ENCODE data around the gene HBD.

HBD gene

DNA sequence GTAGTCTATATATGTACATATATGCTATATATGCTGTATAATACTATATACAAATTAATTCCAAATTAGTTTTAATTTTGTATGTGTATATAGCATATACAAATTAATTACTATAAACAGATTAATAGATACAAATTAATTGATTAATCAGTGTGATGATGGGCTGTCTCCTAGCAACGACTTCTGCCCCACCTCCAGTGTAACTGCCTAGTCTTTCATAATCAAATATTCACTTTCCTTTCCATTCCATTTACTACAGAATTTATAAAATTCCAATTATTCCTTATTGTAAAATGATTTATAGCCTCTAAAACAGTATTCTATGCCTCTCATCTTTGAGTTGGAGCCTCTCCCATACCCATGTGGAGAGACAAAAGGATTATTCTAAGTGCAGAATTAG lies 976 bp downstream of the HBD start:
- DNase-seq (ENCODE audit: low read depth, low spot score), result no peak

DNA sequence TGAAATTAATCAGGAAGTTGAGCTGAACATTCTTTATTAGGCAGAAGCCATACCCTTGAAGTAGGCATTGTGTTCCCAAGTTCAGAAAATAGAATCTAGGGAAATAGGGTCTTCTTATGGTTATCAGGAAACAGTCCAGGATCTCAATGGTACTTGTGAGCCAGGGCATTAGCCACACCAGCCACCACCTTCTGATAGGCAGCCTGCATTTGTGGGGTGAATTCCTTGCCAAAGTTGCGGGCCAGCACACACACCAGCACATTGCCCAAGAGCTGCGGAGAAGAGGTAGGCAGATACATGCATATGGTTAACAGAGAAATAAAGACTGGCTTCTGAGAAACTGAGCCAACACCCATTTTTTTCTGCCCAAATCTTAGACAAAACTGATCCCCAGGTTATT lies 1.5 kb downstream of the HBD start:
- DNase-seq (ENCODE audit: low read depth, low spot score), result no peak

DNA sequence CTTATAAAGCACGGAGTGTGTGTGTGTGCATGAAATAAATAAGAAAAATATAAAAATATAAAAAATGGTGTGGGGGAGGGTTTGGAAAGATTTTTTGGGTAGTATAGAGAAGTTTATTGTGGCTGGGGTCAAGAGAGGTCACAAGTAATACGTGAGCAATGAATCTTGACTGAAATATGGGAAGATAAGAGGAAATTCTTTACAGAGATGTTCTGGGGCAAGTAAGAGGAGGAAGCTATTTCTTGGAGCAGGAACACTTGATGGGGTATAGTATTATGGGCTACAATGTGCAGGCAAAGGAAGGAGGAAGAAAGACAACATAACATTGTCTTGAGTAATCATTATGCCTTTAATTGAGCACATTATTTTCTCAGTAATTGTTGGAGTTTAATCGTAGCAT lies 2.1 kb downstream of the HBD start:
- DNase-seq (ENCODE audit: low read depth, low spot score), result no peak

DNA sequence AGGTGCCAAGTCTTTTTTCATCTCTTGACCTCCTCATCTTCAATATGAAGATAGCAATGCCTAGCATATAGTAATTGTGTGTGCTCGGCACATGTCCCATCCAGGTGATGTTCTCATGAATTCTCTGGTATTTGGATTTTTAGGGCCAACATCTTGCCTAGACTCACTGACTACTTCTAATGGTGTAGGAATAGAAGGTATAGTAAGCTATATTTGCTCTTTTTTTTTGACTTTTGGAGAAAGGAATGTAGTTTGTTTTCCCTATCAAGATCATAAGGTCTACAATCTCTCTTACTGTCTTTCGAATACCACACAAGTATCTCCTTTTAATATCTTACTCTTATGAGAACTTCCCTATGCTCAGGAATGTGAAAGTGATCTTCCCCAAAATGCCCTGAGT lies 3.2 kb downstream of the HBD start:
- DNase-seq (ENCODE audit: low read depth, low spot score), result no peak

DNA sequence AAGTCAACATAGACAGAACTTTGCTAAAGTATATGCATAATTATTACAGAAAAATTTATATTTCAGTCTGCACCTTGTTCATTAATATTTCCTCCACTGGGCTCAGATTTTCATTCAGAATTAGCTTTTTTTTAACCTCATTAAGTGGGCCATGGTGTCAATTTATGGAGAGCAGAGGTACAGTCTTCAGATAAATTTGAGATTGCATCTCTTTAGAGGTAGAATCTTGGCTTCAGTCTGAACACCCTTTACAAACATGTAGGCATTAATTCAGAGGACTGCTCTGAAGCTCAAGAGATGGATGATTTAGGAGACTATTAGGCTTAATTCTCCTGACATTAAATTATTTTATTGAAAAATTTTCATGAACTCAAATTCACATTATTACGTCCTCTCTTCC lies 4.0 kb downstream of the HBD start:
- DNase-seq (ENCODE audit: low read depth, low spot score), result no peak

DNA sequence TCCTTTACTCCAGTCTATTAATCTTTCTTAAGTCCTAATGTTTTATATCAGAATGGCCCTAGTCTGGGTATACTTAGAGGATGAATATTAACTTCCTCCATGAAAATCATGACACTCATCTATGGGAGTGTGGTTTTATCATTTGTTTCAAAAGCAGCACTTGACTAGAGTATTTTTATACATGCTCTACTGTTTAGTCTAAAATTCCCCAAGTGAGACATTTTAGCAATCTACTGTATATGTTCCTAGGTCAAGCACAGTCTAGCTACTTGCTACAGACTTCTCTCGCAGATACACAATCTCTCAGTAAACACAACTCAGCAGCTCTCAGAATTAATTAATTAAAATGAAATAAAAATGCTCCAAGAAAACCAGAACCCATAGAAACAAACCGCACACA lies 4.5 kb downstream of the HBD start:
- DNase-seq (ENCODE audit: low read depth, low spot score), result no peak

DNA sequence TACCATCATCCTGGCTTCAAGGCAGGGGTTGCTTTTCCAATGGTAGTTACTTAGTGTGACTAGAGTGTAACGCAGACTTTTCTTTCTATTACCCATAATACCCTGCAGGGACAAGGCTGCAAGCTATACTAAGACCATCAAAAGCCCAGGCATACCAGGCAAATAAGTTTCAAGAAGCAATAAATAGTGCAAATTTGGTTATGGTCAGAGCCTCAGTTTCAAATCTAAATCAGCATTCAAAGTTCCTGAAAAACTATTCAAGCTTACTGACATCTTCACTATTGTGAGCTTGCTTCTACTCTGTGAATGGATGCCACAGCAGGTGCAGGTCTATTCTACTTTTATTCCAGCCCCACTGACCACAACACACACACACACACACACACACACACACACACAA lies 4.9 kb downstream of the HBD start:
- DNase-seq (ENCODE audit: low read depth, low spot score), result no peak

DNA sequence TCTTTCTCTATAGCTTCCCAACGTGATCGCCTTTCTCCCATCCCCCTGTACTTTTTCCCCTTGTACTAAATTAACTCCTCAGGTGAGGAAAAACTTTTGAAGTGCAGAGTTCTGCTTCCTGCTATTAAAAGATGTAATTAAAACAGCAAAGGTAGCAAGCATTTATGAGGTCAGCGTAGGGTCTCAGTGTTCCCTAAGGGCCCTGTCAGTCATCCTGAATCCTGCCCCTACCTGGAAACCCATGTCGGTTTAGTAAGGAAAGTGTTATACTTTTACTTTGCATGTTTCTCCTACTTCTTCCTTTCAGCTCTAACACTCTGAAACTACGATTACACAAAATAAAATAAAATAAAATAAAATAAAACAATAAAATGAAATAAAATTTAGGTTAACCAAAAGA lies 6.2 kb downstream of the HBD start:
- no peak for DNase-seq (ENCODE audit: low read depth, low spot score)

DNA sequence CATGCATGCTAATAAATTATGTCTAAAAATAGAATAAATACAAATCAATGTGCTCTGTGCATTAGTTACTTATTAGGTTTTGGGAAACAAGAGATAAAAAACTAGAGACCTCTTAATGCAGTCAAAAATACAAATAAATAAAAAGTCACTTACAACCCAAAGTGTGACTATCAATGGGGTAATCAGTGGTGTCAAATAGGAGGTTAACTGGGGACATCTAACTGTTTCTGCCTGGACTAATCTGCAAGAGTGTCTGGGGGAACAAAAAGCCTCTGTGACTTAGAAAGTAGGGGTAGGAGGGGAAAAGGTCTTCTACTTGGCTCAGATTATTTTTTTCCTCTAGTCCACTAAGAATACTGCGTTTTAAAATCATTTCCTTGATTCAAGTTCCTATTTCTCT lies 6.6 kb downstream of the HBD start:
- no peak for DNase-seq (ENCODE audit: low read depth, low spot score)

DNA sequence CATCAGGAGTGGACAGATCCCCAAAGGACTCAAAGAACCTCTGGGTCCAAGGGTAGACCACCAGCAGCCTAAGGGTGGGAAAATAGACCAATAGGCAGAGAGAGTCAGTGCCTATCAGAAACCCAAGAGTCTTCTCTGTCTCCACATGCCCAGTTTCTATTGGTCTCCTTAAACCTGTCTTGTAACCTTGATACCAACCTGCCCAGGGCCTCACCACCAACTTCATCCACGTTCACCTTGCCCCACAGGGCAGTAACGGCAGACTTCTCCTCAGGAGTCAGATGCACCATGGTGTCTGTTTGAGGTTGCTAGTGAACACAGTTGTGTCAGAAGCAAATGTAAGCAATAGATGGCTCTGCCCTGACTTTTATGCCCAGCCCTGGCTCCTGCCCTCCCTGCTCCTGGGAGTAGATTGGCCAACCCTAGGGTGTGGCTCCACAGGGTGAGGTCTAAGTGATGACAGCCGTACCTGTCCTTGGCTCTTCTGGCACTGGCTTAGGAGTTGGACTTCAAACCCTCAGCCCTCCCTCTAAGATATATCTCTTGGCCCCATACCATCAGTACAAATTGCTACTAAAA lies 7.5 kb downstream of the HBD start, which contains the start of gene HBB:
Gene HBB, minus strand, starts transcription at position 340 of the 579 bp plus-strand sequence. Its CDS starts 50 bp downstream, at position 290.
- DNase-seq (ENCODE audit: low read depth, low spot score), result no peak

DNA sequence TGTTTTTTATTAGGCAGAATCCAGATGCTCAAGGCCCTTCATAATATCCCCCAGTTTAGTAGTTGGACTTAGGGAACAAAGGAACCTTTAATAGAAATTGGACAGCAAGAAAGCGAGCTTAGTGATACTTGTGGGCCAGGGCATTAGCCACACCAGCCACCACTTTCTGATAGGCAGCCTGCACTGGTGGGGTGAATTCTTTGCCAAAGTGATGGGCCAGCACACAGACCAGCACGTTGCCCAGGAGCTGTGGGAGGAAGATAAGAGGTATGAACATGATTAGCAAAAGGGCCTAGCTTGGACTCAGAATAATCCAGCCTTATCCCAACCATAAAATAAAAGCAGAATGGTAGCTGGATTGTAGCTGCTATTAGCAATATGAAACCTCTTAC lies 8.8 kb downstream of the HBD start:
- DNase-seq (ENCODE audit: low read depth, low spot score), result no peak

DNA sequence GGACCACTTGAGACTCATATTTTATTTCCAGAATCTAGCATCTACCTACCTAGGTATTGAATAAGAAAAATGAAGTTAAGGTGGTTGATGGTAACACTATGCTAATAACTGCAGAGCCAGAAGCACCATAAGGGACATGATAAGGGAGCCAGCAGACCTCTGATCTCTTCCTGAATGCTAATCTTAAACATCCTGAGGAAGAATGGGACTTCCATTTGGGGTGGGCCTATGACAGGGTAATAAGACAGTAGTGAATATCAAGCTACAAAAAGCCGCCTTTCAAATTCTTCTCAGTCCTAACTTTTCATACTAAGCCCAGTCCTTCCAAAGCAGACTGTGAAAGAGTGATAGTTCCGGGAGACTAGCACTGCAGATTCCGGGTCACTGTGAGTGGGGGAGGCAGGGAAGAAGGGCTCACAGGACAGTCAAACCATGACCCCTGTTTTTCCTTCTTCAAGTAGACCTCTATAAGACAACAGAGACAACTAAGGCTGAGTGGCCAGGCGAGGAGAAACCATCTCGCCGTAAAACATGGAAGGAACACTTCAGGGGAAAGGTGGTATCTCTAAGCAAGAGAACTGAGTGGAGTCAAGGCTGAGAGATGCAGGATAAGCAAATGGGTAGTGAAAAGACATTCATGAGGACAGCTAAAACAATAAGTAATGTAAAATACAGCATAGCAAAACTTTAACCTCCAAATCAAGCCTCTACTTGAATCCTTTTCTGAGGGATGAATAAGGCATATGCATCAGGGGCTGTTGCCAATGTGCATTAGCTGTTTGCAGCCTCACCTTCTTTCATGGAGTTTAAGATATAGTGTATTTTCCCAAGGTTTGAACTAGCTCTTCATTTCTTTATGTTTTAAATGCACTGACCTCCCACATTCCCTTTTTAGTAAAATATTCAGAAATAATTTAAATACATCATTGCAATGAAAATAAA lies 9.5 kb downstream of the HBD start:
- DNase-seq (ENCODE audit: low read depth, low spot score), result no peak

DNA sequence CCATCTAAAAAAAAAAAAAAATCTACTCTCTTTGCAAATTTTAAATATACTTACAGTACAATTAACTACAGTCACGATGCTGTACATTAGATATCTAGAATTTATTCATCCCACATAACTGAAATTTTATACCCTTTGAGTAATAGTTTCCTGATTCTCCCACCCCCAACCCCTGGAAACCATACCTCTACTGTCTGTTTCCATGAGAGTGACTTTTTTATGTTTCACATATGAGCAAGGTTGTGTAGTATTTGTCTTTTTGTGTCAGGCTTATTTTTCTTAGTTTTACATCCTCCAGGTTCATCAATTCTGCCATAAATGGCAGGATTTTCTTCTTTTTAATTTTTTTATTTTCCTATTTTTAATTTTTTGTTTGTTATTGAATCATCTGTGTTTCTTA lies 10.6 kb downstream of the HBD start:
- no peak for DNase-seq (ENCODE audit: low read depth, low spot score)

DNA sequence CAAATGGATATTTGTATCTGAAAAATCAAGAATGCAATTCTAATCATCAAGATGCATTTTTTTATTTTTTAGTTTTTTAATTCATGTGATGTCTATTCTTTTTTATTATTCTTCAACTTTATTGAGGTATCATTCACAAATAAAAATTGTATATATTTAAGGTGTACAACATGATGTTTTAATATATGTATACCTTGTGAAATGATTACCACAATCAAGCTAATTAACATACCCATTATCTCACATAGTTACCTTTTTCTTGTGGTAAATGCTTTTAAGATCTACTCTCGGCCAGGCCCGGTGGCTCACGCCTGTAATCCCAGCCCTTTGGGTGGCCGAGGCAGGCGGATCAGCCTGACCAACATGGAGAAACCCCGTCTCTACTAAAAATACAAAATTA lies 11.1 kb downstream of the HBD start:
- DNase-seq (ENCODE audit: low read depth, low spot score), result no peak

DNA sequence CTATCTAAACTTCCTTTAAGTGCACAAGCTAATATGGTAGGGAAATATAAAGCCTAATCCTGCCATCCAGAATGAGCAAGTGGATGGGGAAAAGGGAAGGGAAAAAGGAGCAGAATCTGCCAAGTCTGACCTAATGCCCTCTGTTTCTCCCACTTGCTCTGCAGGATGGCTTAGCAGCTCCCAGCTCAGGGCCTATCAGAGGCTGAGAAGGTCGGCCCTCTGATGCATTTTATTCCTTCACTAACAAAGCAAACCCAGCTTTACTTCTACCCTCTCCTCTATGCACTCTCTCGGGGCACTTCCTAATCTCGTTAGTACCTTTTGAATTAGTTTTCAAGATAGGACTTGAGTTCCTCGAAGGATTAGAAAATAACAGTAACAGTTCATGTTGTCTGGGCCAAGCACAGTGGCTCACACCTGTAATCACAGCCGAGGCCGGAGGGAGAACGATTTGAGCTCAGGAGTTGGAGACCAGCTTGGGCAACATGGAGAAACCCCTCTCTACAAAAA lies 23.9 kb downstream of the HBD start:
- no peak for DNase-seq (ENCODE audit: low read depth, low spot score)

DNA sequence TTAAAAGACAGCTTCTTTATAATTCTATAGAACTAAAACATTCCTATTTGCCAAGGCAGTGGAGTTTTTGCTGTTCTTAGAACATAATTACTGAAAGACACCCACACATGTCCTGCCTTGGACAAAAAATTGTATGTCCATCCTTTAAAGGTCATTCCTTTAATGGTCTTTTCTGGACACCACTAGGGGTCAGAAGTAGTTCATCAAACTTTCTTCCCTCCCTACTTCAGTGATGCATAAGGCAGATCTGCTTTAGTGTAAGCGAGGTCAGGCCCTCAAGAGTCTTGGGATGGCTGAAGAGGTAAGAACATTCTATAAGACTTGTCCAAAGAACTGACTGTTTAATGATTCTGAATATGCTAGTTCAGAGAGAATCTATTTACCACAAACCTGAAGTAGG lies 29.5 kb downstream of the HBD start:
- DNase-seq (ENCODE audit: low read depth, low spot score), result peak; percentile 44

DNA sequence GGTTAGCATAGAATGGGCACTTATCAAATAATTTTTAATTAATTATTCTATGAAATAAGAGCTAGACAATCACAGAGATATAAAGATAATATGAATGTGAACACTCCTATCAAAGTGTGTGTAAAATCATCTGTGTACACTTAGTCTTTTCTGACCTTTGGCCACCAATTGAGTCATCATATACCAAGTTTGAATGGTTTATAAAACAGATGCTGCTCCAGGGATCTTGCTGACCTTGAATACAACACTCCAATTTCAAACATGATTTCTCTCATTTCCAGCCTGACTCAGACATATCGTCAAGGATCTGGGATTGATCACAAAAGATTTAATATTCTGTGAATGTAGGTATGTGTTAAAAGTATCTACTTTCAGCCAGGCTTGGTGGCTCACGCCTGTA lies 30.9 kb downstream of the HBD start:
- DNase-seq (ENCODE audit: low read depth, low spot score), result no peak

DNA sequence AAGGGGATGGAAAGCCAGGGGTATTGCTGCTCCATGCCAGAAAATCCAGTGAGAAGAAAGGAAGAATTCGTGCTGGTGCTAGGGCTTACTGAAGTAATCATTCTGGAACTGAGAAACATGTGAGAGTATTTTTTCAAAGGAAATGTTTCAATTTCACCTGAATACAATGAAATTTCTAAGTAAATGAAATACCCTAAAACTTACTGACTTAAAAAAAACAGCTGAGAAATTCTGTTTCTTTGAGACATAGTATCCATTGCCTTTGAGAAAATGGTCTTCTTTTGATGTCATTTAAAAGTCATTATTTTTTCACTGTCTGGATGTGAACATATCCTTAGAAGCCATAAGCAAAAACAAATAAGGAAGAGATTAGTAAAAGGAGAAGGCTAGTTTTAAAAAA lies 33.7 kb downstream of the HBD start, which contains the start of gene OR51V1:
Gene OR51V1, minus strand, starts transcription at position 101 of the 400 bp plus-strand sequence. Its CDS starts 0 bp downstream, at position 101.
- DNase-seq (ENCODE audit: low read depth, low spot score), result no peak

DNA sequence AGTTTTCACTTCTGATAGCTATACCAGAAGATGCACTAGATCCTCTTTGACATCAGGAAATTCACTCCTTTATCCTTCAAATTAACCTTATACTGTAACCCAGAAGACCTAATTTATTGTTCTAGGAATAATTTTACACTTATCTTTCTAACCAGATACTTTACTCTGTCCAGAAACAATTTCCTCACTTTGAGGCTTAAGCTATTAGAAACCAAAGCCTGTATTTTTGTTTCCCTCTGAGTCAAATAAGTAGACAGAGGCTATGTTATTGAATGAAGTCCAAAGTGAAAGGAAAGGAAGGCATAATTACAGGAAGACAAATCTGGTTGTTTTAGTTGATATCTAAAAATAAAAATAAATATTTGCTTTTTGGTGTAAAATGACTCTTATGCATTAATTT lies 36.0 kb downstream of the HBD start:
- DNase-seq (ENCODE audit: low read depth, low spot score), result no peak

DNA sequence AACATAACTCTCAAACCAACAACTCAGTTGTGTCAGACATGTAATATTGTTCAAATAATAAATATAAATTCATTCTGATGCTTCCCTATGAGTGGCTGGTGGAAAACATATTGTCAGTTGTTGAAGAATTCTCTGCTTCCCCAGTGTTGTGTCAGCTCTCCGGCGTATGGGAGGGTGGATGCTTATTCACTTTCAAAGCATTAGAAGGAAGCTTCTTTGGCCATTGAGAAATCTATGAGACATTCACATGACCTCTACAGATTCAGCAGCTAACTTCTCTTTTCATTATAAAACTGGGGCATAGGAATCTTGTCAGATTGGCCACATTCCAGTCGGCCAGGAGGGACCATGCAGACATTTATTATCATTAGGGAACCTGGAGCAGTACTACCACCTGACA lies 36.7 kb downstream of the HBD start:
- DNase-seq (ENCODE audit: low read depth, low spot score), result no peak

DNA sequence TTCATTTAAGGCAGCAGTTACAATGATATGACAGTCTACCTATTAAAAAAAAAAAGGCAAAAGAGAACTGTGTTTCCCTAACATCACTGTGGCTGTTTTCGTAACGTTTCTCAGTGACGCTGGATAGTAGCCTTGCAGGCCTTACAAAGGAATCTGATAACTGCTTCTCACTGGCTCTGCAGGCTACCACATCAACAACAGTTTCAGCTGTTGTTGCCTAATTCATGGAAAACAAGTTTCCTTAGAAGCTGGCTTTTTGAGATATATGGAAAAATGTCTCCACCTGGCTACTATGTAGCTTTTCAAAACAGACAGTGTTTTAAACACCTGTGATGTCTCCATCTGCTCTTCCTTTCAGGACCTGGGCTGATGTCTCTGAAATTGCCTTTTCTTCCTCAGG lies 37.6 kb downstream of the HBD start:
- DNase-seq (ENCODE audit: low read depth, low spot score), result no peak

DNA sequence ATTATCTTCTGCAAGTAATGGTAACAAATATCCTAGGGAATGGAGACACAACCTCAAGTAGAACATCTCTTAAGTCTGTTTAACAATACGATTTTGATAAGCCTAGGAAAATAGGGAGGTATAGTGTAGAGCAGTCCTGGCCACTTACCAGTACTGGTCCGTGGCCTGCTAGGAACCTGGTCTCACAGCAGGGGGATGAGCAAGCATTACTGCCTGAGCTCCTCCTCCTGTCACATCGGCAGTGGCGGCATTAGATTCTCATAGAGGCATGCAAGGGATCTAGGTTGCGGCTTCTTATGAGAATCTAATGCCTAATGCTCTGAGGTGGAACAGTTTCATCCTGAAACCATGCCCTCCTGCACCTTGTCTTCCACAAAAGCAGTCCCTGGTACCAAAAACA lies 38.2 kb downstream of the HBD start:
- DNase-seq (ENCODE audit: low read depth, low spot score), result no peak

DNA sequence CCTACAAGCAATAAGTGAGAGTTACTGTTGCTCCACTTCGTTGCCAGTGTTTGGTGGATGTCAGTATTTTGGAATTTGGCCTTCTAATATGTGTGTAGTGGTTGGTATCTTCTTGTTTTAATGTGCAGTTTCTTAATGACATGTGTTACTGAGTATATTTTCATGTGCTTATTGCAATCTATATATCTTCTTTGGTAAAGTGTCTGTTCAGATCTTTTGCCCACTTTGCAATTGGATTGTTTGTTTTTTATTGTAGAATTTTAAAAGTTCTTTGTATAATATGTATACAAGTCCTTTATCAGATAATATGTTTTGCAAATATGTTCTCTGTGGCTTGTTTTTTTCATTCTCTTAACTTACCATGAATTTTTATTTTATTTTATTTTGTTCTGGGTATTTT lies 41.5 kb downstream of the HBD start:
- no peak for DNase-seq (ENCODE audit: low read depth, low spot score)

All from smooth muscle cell of the brain vasculature (primary cell).